Osteocyte (in vitro differentiated cells): ENCODE results near the gene LEMD2. TPM values are rescaled to one million over a fixed set of nuclear protein-coding genes. Genes with fewer than 3 reads are reported as not detected.

Experiments
- DNase-seq: peaks from one replicate; pipeline ENCODE4 v3.0.0; 2021; ENCODE audit warnings: mixed read lengths; ENCODE audit not compliant: unreplicated experiment; ENCODE audit errors: extremely low spot score
- H3K27ac Mint-ChIP-seq: one replicate; pipeline ENCODE4 v1.8.0; 2021; ENCODE audit warnings: mild to moderate bottlenecking, mixed read lengths; ENCODE audit not compliant: unreplicated experiment
- H3K27me3 Mint-ChIP-seq: one replicate; pipeline ENCODE4 v1.8.0; 2021; ENCODE audit warnings: mixed read lengths; ENCODE audit not compliant: unreplicated experiment
- H3K36me3 Mint-ChIP-seq: one replicate; pipeline ENCODE4 v1.8.0; 2021; ENCODE audit warnings: mixed read lengths; ENCODE audit not compliant: unreplicated experiment
- H3K4me1 Mint-ChIP-seq: one replicate; pipeline ENCODE4 v1.8.0; 2021; ENCODE audit warnings: mixed read lengths; ENCODE audit not compliant: unreplicated experiment
- H3K4me3 Mint-ChIP-seq: one replicate; pipeline ENCODE4 v1.8.0; 2021; ENCODE audit warnings: mild to moderate bottlenecking, moderate library complexity, mixed read lengths; ENCODE audit not compliant: unreplicated experiment
- H3K9me3 Mint-ChIP-seq: one replicate; pipeline ENCODE4 v1.8.0; 2021; ENCODE audit warnings: mixed read lengths; ENCODE audit not compliant: unreplicated experiment
- total RNA-seq: library from RNA; stranded (reverse); gene quantifications from 2 replicates; pipeline ENCODE4 v1.2.1, GENCODE V29; 2021
- TF ChIP-seq, protein P1 (sequence below): fragments of 200-600 bp; sonication (generic); IDR thresholded peaks from 2 replicates; pipeline ENCODE4 v1.5.0; 2021; ENCODE audit warnings: antibody characterized with exemption, mild to moderate bottlenecking, moderate library complexity

LEMD2 gene
- total RNA-seq, 1 donor from 2014 or later: 70.4 TPM

- no peak for DNase-seq
- TF ChIP-seq, protein P1, sequence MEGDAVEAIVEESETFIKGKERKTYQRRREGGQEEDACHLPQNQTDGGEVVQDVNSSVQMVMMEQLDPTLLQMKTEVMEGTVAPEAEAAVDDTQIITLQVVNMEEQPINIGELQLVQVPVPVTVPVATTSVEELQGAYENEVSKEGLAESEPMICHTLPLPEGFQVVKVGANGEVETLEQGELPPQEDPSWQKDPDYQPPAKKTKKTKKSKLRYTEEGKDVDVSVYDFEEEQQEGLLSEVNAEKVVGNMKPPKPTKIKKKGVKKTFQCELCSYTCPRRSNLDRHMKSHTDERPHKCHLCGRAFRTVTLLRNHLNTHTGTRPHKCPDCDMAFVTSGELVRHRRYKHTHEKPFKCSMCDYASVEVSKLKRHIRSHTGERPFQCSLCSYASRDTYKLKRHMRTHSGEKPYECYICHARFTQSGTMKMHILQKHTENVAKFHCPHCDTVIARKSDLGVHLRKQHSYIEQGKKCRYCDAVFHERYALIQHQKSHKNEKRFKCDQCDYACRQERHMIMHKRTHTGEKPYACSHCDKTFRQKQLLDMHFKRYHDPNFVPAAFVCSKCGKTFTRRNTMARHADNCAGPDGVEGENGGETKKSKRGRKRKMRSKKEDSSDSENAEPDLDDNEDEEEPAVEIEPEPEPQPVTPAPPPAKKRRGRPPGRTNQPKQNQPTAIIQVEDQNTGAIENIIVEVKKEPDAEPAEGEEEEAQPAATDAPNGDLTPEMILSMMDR: no peak
- peaks cover 9% of the 10 kb centered on the region for H3K9me3 Mint-ChIP-seq
- peak overlapping the region; percentile 73 for H3K27ac Mint-ChIP-seq
- peaks cover 53% of the 10 kb centered on the region for H3K4me1 Mint-ChIP-seq
- H3K4me3 Mint-ChIP-seq: no peak overlapping the region
- peaks cover 8% of the 10 kb centered on the region for H3K36me3 Mint-ChIP-seq
- H3K27me3 Mint-ChIP-seq: no peaks in the 10 kb centered on the region
Observed at GRCh38 chr6:33769248-33769821, 19.6 kb downstream of the LEMD2 start.

- no peaks in the 10 kb centered on the region for H3K27me3 Mint-ChIP-seq
- peaks cover 9% of the 10 kb centered on the region for H3K9me3 Mint-ChIP-seq
- DNase-seq: peak; percentile 95
- H3K36me3 Mint-ChIP-seq: peaks cover 8% of the 10 kb centered on the region
- no peak overlapping the region for H3K4me3 Mint-ChIP-seq
- peak overlapping the region; percentile 73 for H3K27ac Mint-ChIP-seq
- peaks cover 53% of the 10 kb centered on the region for H3K4me1 Mint-ChIP-seq
- TF ChIP-seq, protein P1: peak; percentile 85
Observed at GRCh38 chr6:33768644-33769120, 20.2 kb downstream of the LEMD2 start.

- Mint-ChIP-seq H3K27me3 (no peaks in the 10 kb centered on the region), H3K4me1 (peaks cover 47% of the 10 kb centered on the region), H3K9me3 (peaks cover 9% of the 10 kb centered on the region), H3K36me3 (peaks cover 1% of the 10 kb centered on the region), H3K4me3 (no peak overlapping the region), H3K27ac (no peak overlapping the region)
- TF ChIP-seq, protein P1: no peak
- DNase-seq: no peak
Observed at GRCh38 chr6:33766921-33767907, 21.7 kb downstream of the LEMD2 start.

GRCh38 chr6:33765368-33765767, 23.6 kb downstream of the LEMD2 start:
- Mint-ChIP-seq H3K36me3 (peaks cover 1% of the 10 kb centered on the region), H3K4me3 (no peak overlapping the region), H3K4me1 (peaks cover 48% of the 10 kb centered on the region)

More at GRCh38 chr6:33765368-33765767, 23.6 kb downstream of the LEMD2 start:
- H3K27ac Mint-ChIP-seq: no peak overlapping the region
- no peak for DNase-seq
- peaks cover 9% of the 10 kb centered on the region for H3K9me3 Mint-ChIP-seq
- no peaks in the 10 kb centered on the region for H3K27me3 Mint-ChIP-seq
- TF ChIP-seq, protein P1: no peak
